Stomach (tissue), 9 donors: ENCODE data around the gene WNT9B. TPM values are rescaled to one million over a fixed set of nuclear protein-coding genes. Genes with fewer than 3 reads are reported as not detected.

Experiments
- DNase-seq, 2 donors: peaks; one replicate each; pipeline versions ENCODE4 v3.0.0 to v3.0.0-alpha.2; 2013 to 2019
- H3K27ac ChIP-seq, 5 donors: fragments of 200-600 bp in 4 of 5; sonication (generic) in 4 of 5; one replicate each; pipeline ENCODE4 v1.5.1; 2013 to 2019; ENCODE audit warnings: mild to moderate bottlenecking in 1 of 5, moderate library complexity in 1 of 5
- H3K27me3 ChIP-seq, 3 donors: fragments of 200-600 bp; sonication (generic); one replicate each; pipeline ENCODE4 v1.5.1; 2017 to 2019; ENCODE audit warnings: mixed run types in 1 of 3
- H3K36me3 ChIP-seq, 4 donors: fragments of 200-600 bp; sonication (generic); 1 replicate in 3 of 4; 2 replicates in 1 of 4; pipeline ENCODE4 v1.5.1; 2016 to 2019
- H3K4me1 ChIP-seq, 4 donors: fragments of 200-600 bp; sonication (generic); one replicate each; pipeline ENCODE4 v1.5.1; 2016 to 2019
- H3K4me3 ChIP-seq, 4 donors: fragments of 200-600 bp; sonication (generic) in 3 of 4; one replicate each; pipeline ENCODE4 v1.5.1; 2016 to 2019; ENCODE audit warnings: mild to moderate bottlenecking in 1 of 4
- H3K9me3 ChIP-seq, 4 donors: fragments of 200-600 bp; sonication (generic); one replicate each; pipeline ENCODE4 v1.5.1; 2016 to 2019
- EP300 ChIP-seq: sonication (generic); formaldehyde crosslinking; IDR thresholded peaks from one replicate; pipeline ENCODE4 v1.6.1; 2017; ENCODE audit warnings: antibody characterized with exemption
- POLR2A ChIP-seq, 4 donors: fragments of 450-650 bp; IDR thresholded peaks; one replicate each; pipeline ENCODE4 v1.6.1; 2016; ENCODE audit warnings: antibody characterized with exemption in 4 of 4, control low read depth in 2 of 4, mild to moderate bottlenecking in 1 of 4, moderate library complexity in 1 of 4
- POLR2AphosphoS5 ChIP-seq, 3 donors: sonication (generic); formaldehyde crosslinking; IDR thresholded peaks; one replicate each; pipeline ENCODE4 v1.6.1; 2016; ENCODE audit warnings: antibody characterized with exemption in 3 of 3
- WGBS, 5 donors: extraction: QIAGEN DNeasy Blood & Tissue Kit in 3 of 5; methylation state at CpG; one replicate each; pipeline versions ENCODE4 v1.1.5 to v1.1.7; 2013 to 2018; 5-methylcytosine and 5-hydroxymethylcytosine counted together
- intact Hi-C: fragments of 100-400 bp; cut with DNase I; formaldehyde crosslinking; loops from one replicate; pipeline ENCODE4 v1.15.1; 2023; ENCODE audit warnings: low total_unique reads
- polyA plus RNA-seq, 3 donors: library from polyadenylated mRNA; stranded (reverse); fragments of 200-250 nt; gene quantifications; one replicate each; pipeline ENCODE4 v1.2.3, GENCODE V29; 2013
- small RNA-seq, 4 donors: library from RNA; depleted of rRNA; stranded (forward); fragments of <200 nt; gene quantifications; one replicate each; pipeline ENCODE3, GENCODE V24; 2016
- total RNA-seq, 5 donors: library from RNA; depleted of rRNA; stranded (reverse); fragments of >200 nt; gene quantifications; one replicate each; pipeline versions ENCODE4 v1.1.0 to v1.2.3, GENCODE V29; 2014 to 2016
- TF ChIP-seq, protein P1 (sequence below), 7 experiments: fragments of 450-650 bp in 4 of 7; fragments of 200-600 bp in 3 of 7; sonication (generic) in 3 of 7; IDR thresholded peaks; one replicate each; pipeline ENCODE4 v1.5.1; 2016 to 2019; ENCODE audit warnings: antibody characterized with exemption in 7 of 7, control low read depth in 2 of 7, mild to moderate bottlenecking in 1 of 7
- donor health status: healthy with polysubstance abuse.
- donor health status: Bipolar disorder and iron deficiency.
- donor health status: healthy.

The WNT9B gene
- total and polyA plus RNA-seq, 8 donors, result 0.05 TPM; not detected in 7

DNA sequence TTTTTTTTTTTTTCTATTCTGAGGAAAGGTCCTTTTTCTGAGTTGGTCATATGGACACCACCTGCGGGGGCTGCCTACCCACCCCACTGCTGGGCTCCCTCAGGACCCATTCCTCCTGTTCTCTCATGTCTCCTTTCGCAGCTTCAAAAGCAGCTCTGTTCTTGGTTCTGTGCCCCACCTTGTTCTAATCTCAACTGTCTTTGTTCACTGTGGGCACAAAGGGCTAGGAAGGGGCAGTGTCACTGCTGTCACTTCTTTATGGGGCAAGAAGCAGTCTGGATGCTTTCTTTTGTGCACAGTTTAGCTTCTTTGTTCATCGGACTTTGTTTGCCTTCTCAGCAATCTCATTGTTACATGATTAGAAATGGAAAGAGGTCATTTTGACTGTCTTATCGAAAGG, 78.7 kb downstream of the WNT9B start:
- 73 to 91% (median 78%) methylated on average over 4 of the region's 4 CpGs for WGBS, 5 donors

DNA sequence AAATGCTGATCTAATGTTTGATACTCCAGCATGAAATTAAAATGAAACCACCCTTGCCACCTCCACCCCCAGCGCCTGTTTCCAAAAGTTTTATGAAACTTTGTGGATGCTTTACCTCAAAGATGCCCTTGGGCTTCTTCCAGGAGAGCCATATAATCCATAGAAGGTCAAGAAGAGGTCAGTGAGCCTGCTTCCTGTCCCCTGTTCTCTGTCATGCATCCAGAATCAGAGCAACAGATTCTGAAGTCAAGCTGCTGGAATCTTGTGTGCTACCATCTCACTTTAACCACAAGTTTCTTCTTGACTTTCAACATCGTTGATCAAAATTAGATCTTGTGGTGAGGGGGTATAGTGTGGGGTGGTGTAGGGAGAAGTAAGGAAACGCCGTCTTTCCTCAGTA, 80.2 kb downstream of the WNT9B start:
- TF ChIP-seq, protein P1, sequence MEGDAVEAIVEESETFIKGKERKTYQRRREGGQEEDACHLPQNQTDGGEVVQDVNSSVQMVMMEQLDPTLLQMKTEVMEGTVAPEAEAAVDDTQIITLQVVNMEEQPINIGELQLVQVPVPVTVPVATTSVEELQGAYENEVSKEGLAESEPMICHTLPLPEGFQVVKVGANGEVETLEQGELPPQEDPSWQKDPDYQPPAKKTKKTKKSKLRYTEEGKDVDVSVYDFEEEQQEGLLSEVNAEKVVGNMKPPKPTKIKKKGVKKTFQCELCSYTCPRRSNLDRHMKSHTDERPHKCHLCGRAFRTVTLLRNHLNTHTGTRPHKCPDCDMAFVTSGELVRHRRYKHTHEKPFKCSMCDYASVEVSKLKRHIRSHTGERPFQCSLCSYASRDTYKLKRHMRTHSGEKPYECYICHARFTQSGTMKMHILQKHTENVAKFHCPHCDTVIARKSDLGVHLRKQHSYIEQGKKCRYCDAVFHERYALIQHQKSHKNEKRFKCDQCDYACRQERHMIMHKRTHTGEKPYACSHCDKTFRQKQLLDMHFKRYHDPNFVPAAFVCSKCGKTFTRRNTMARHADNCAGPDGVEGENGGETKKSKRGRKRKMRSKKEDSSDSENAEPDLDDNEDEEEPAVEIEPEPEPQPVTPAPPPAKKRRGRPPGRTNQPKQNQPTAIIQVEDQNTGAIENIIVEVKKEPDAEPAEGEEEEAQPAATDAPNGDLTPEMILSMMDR (IDR thresholded peaks at IDR 0.05), result no peak
- TF ChIP-seq POLR2A (IDR thresholded peaks at IDR 0.05) (no peak), POLR2AphosphoS5 (IDR thresholded peaks at IDR 0.05) (no peak)
- Histone ChIP-seq H3K36me3 (peaks cover 63 to 77% (median 73%) of the 10 kb centered on the region in 4 donors), H3K4me3 (no peak overlapping the region), H3K27me3 (no peaks in the 10 kb centered on the region), H3K9me3 (no peaks in the 10 kb centered on the region), H3K27ac (no peak overlapping the region), H3K4me1 (peaks cover 0 to 34% (median 19%) of the 10 kb centered on the region in 4 donors)
- WGBS, 5 donors, result 82 to 91% (median 89%) methylated on average over 4 of the region's 4 CpGs
- no peak for DNase-seq
- intact Hi-C loops, result no loop called here

More for the DNA sequence above, 78.7 kb downstream of the WNT9B start:
- TF ChIP-seq POLR2A (IDR thresholded peaks at IDR 0.05) (no peak), EP300 (no peak), POLR2AphosphoS5 (IDR thresholded peaks at IDR 0.05) (no peak)
- TF ChIP-seq, protein P1 (IDR thresholded peaks at IDR 0.05), result no peak
- H3K4me1 ChIP-seq, result peaks cover 5 to 45% (median 34%) of the 10 kb centered on the region in 4 donors
- no peak for DNase-seq
- H3K9me3 ChIP-seq, result no peaks in the 10 kb centered on the region
- no peak overlapping the region for H3K4me3 ChIP-seq
- no peaks in the 10 kb centered on the region for H3K27me3 ChIP-seq
- intact Hi-C loops, result no loop called here
- peaks cover 47 to 62% (median 58%) of the 10 kb centered on the region in 4 donors for H3K36me3 ChIP-seq
- no peak overlapping the region for H3K27ac ChIP-seq

DNA sequence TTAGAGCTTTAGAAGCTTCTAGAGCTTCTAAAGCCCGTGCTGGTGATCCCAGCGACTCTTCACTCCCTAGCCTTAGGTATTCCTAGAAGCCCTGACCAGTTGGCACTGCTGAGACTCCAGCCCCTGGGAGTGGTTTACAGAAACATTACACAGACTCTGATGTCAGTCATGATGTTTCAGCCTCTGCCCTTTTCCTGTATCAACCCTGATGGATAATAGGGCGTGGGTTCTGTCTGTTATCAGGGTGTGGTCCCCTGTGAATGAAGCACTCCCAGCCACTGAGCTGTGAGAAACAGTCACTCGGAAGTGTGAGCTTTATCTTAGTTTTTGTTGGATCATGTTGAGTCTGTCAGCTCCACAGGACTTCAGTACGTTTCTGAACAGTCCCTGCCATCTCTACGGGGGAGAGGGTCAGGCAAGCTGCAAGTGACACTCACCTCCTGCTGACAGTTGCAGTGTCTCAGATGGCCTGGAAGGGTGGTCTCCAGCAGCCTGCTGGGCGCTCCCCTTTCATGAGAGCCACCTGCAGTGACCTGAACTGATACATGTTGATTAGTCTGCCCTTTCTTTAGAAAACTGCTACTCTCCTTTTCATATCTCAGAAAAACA, 84.4 kb downstream of the WNT9B start:
- Histone ChIP-seq H3K4me3 (no peak overlapping the region), H3K27ac (peak overlapping the region in 2 of 5 donors; percentile 13 to 14), H3K9me3 (no peaks in the 10 kb centered on the region), H3K27me3 (no peaks in the 10 kb centered on the region), H3K36me3 (peaks cover 79 to 100% (median 99%) of the 10 kb centered on the region in 4 donors), H3K4me1 (peaks cover 0 to 5% (median 0%) of the 10 kb centered on the region in 4 donors)
- peak; percentile 43 to 56 for DNase-seq
- TF ChIP-seq POLR2AphosphoS5 (IDR thresholded peaks at IDR 0.05), result peak in 1 of 3 donors; percentile 38
- no peak for TF ChIP-seq EP300
- TF ChIP-seq, protein P1 (IDR thresholded peaks at IDR 0.05), result no peak
- no peak for TF ChIP-seq POLR2A (IDR thresholded peaks at IDR 0.05)
- intact Hi-C loops, result no loop called here
- WGBS, 5 donors, result 47 to 69% (median 54%) methylated on average over 7 of the region's 7 CpGs

Small RNA genes lying within 50 kb of the gene (small RNA-seq; reads per million reads assigned to genes)
- 0 to 0.30 (median 0) reads per million in 4 donors for gene RNU6ATAC3P

Other genes starting within 250 kb of the WNT9B start
- under 1 TPM in 3 of 5 donors, not detected in 2; 0.14 to 0.55 (median 0.29) TPM for gene WNT3, start 32.9 kb upstream of the WNT9B start, total RNA-seq
- under 1 TPM; 0.31 to 0.73 (median 0.37) TPM for gene WNT3, start 32.9 kb upstream of the WNT9B start, polyA plus RNA-seq
- 10 to 100 TPM; 25.0 to 84.0 (median 42.0) TPM for gene GOSR2, start 71.6 kb downstream of the WNT9B start, total RNA-seq
- gene GOSR2, start 71.6 kb downstream of the WNT9B start, polyA plus RNA-seq, result 10 to 100 TPM; 15.3 to 24.1 (median 23.0) TPM
- not detected for gene RPRML, start 127.7 kb downstream of the WNT9B start, total RNA-seq
- gene RPRML, start 127.7 kb downstream of the WNT9B start, polyA plus RNA-seq, result 1 to 10 TPM in 1 of 3 donors, under 1 TPM in 2; 0.37 to 2.4 (median 0.40) TPM